IMR-90 (cell line): ENCODE results near the gene DPH7. TPM values are rescaled to one million over a fixed set of nuclear protein-coding genes. Genes with fewer than 3 reads are reported as not detected.

Experiments
- ATAC-seq: fragments of 200-7000 bp; cut with Tn5 transposase; 2 replicates; pipeline ENCODE4 v1.9.1; 2020; ENCODE audit warnings: low read depth, mild to moderate bottlenecking, moderate library complexity
- BruUV-seq: library from RNA; stranded (reverse); fragments of 400-500 nt; replicated peaks from 2 replicates; lab custom pipeline; 2021; lab: Mats Ljungman, UMichigan
- CTCF ChIA-PET: fragments of 300-600 bp; formaldehyde crosslinking; extraction: SDS; loops from one replicate; lab custom pipeline; 2021; ENCODE audit warnings: antibody characterized with exemption; lab: Yijun Ruan, JAX
- POLR2A ChIA-PET: fragments of 300-600 bp; sonication (Branson Sonifier 250); formaldehyde crosslinking; loops from one replicate; lab custom pipeline; 2022; ENCODE audit warnings: antibody characterized with exemption; ENCODE audit not compliant: unreplicated experiment; lab: Charles Lee
- DNase-seq: peaks from one replicate; pipeline ENCODE4 v3.0.0; 2013
- H2AFZ ChIP-seq: replicated peaks from 2 replicates; pipeline ENCODE3; 2013; ENCODE audit warnings: low read length, mild to moderate bottlenecking; ENCODE audit not compliant: poor library complexity
- H2AK5ac ChIP-seq: 2 replicates; pipeline ENCODE4 v1.6.1; 2013; ENCODE audit warnings: low read depth, low read length, inconsistent platforms
- H2AK9ac ChIP-seq: replicated peaks from 2 replicates; pipeline ENCODE3; 2013; ENCODE audit warnings: mild to moderate bottlenecking, low read depth, low read length, moderate library complexity; ENCODE audit not compliant: poor library complexity
- H2BK120ac ChIP-seq: 2 replicates; pipeline ENCODE4 v1.6.1; 2013; ENCODE audit warnings: low read depth, low read length, inconsistent platforms
- H2BK15ac ChIP-seq: 3 replicates; pipeline ENCODE4 v1.6.1; 2013; ENCODE audit warnings: low read depth, low read length, inconsistent platforms
- H2BK20ac ChIP-seq: 2 replicates; pipeline ENCODE4 v1.6.1; 2013; ENCODE audit warnings: low read depth, mild to moderate bottlenecking, inconsistent platforms, low read length, moderate library complexity
- H2BK5ac ChIP-seq: 2 replicates; pipeline ENCODE4 v1.6.1; 2013; ENCODE audit warnings: mild to moderate bottlenecking, low read depth, low read length, inconsistent platforms; ENCODE audit not compliant: poor library complexity, severe bottlenecking
- H3K14ac ChIP-seq: replicated peaks from 2 replicates; pipeline ENCODE4 v1.6.1; 2013; ENCODE audit warnings: low read depth, low read length, inconsistent platforms
- H3K18ac ChIP-seq: 2 replicates; pipeline ENCODE4 v1.6.1; 2013; ENCODE audit warnings: low read depth, low read length, control low read depth
- H3K23ac ChIP-seq: 2 replicates; pipeline ENCODE4 v1.6.1; 2013; ENCODE audit warnings: low read depth, low read length, inconsistent platforms
- H3K27ac ChIP-seq: 2 replicates; pipeline ENCODE4 v1.5.1; 2013; ENCODE audit warnings: mild to moderate bottlenecking, control low read depth, low read length; ENCODE audit not compliant: insufficient read depth
- H3K27me3 ChIP-seq: 2 replicates; pipeline ENCODE4 v1.6.1; 2013; ENCODE audit warnings: low read length; ENCODE audit not compliant: control insufficient read depth, insufficient read depth
- H3K36me3 ChIP-seq: 2 replicates; pipeline ENCODE4 v1.6.1; 2013; ENCODE audit warnings: low read length, mixed read lengths; ENCODE audit not compliant: control insufficient read depth, insufficient read depth
- H3K4ac ChIP-seq: 2 replicates; pipeline ENCODE4 v1.6.1; 2013; ENCODE audit warnings: low read depth, low read length, inconsistent platforms
- H3K4me1 ChIP-seq: 2 replicates; pipeline ENCODE4 v1.6.1; 2013; ENCODE audit warnings: low read length, mixed read lengths; ENCODE audit not compliant: control insufficient read depth, insufficient read depth
- H3K4me2 ChIP-seq: 2 replicates; pipeline ENCODE4 v1.6.1; 2013; ENCODE audit warnings: low read depth, mild to moderate bottlenecking, control low read depth, low read length, moderate library complexity
- H3K4me3 ChIP-seq: 2 replicates; pipeline ENCODE4 v1.5.1; 2013; ENCODE audit warnings: low read depth, mild to moderate bottlenecking, control low read depth, low read length, moderate library complexity; ENCODE audit not compliant: insufficient read depth
- H3K56ac ChIP-seq: 2 replicates; pipeline ENCODE4 v1.6.1; 2013; ENCODE audit warnings: low read length, inconsistent platforms; ENCODE audit not compliant: insufficient read depth; ENCODE audit errors: extremely low read depth
- H3K79me1 ChIP-seq, 2 experiments: 2 replicates each; pipeline ENCODE4 v1.6.1; 2013; ENCODE audit warnings: low read length in 2 of 2, inconsistent platforms in 1 of 2, low read depth in 1 of 2
- H3K9ac ChIP-seq: 2 replicates; pipeline ENCODE4 v1.6.1; 2013; ENCODE audit warnings: low read depth, low read length, control low read depth
- H3K9me1 ChIP-seq: 2 replicates; pipeline ENCODE4 v1.6.1; 2013; ENCODE audit warnings: low read length, inconsistent platforms; ENCODE audit not compliant: insufficient read depth
- H3K9me3 ChIP-seq: 2 replicates; pipeline ENCODE4 v1.6.1; 2013; ENCODE audit warnings: low read length; ENCODE audit not compliant: control insufficient read depth, insufficient read depth
- H4K20me1 ChIP-seq: 2 replicates; pipeline ENCODE4 v1.6.1; 2013; ENCODE audit warnings: low read length, inconsistent platforms; ENCODE audit not compliant: insufficient read depth
- H4K5ac ChIP-seq: 2 replicates; pipeline ENCODE4 v1.6.1; 2013; ENCODE audit warnings: mild to moderate bottlenecking, low read depth, low read length, control low read depth
- H4K8ac ChIP-seq, 2 experiments: 2 replicates each; pipeline ENCODE4 v1.6.1; 2013; ENCODE audit warnings: low read depth in 2 of 2, low read length in 2 of 2, control low read depth in 1 of 2, inconsistent platforms in 1 of 2
- H4K91ac ChIP-seq: 2 replicates; pipeline ENCODE4 v1.6.1; 2013; ENCODE audit warnings: low read depth, low read length, inconsistent platforms; ENCODE audit not compliant: insufficient read depth
- MXI1 ChIP-seq: IDR thresholded peaks from 2 replicates; pipeline ENCODE4 v1.6.1; 2012; ENCODE audit warnings: low read depth, mild to moderate bottlenecking, low read length, moderate library complexity, borderline replicate concordance
- RCOR1 ChIP-seq: IDR thresholded peaks from 2 replicates; pipeline ENCODE4 v1.6.1; 2012; ENCODE audit warnings: mild to moderate bottlenecking, low read length, improper control_type of control experiment; ENCODE audit not compliant: insufficient replicate concordance
- RFX5 ChIP-seq: IDR thresholded peaks from 2 replicates; pipeline ENCODE4 v1.8.0; 2012; ENCODE audit warnings: low read depth, mild to moderate bottlenecking, low read length, moderate library complexity
- SMC3 ChIP-seq: fragments of 150-350 bp; IDR thresholded peaks from 2 replicates; pipeline ENCODE4 v1.6.1; 2016; ENCODE audit warnings: low read depth, mild to moderate bottlenecking, antibody characterized with exemption, low read length, moderate library complexity
- WGBS, 2 experiments: methylation state at CpG; one replicate each; pipeline versions ENCODE4 v1.1.5 to v1.1.7; 2013; ENCODE audit warnings: missing lambda C conversion rate in 2 of 2; ENCODE audit not compliant: insufficient read length in 1 of 2; ENCODE audit errors: extremely low coverage in 2 of 2; 5-methylcytosine and 5-hydroxymethylcytosine counted together
- dilution Hi-C: fragments of 300-500 bp; cut with HindIII; formaldehyde crosslinking; loops from one replicate; pipeline ENCODE4 v1.14.3; 2018; ENCODE audit warnings: low sequenced_read_pairs; ENCODE audit not compliant: unreplicated experiment
- in situ Hi-C: fragments of 300-500 bp; cut with MboI; formaldehyde crosslinking; loops from 3 replicates; pipeline ENCODE4 v1.14.3; 2019; ENCODE audit warnings: low sequenced_read_pairs, inconsistent platforms, mixed read lengths
- intact Hi-C: fragments of 100-400 bp; cut with micrococcal nuclease; formaldehyde crosslinking; loops from 2 replicates; pipeline ENCODE4 v1.10.0; 2022
- polyA plus RNA-seq, 3 experiments: library from polyadenylated mRNA; depleted of rRNA; stranded (reverse); fragments of >200 nt; gene quantifications; 2 replicates each; pipeline ENCODE4 v1.2.3, GENCODE V29; 2012; ENCODE audit warnings: low replicate concordance in 1 of 3
- total RNA-seq: library from RNA; depleted of rRNA; stranded (reverse); fragments of >200 nt; gene quantifications from 2 replicates; pipeline ENCODE4 v1.2.3, GENCODE V29; 2012

DPH7 gene
- total and polyA plus RNA-seq, 2 of the 4 experiments (the other 2 are of a cell fraction): 12.5 to 33.7 TPM

DNA sequence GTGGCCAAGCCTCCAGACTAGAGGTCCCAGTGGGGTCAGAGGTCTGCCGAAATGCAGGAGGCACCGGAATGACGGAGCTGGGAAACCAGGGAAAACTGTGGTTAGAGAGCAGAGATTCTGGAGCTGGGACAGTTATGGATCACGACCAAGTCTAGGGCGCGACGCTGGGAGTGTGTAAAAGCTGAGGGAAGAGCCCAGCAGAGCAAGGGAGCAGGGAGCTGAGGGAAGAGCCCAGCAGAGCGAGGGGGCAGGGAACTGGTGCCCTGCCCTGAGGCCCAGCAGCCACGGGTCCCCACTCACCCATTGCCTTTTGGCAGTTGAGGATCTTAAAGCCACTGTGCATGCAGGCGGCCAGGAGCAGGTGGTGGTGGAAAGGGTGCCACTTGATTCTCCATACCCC, 14.6 kb downstream of the DPH7 start:
- in situ Hi-C loops (no loop called here), dilution Hi-C loops (no loop called here), intact Hi-C loops (no loop called here)
- BruUV-seq: no TSS peak
- no peaks in the 10 kb centered on the region for H3K9me3 ChIP-seq
- no peaks in the 10 kb centered on the region for H3K9me1 ChIP-seq
- no peak overlapping the region for H4K8ac ChIP-seq
- WGBS, 2 experiments: no CpG with 5 or more reads among the region's 10 CpGs
- H3K79me1 ChIP-seq: peaks cover 0 to 5% of the 10 kb centered on the region in 2 experiments; a peak in 1 of 4 replicates
- H2AK5ac ChIP-seq: no peak overlapping the region
- no peak overlapping the region for H2BK15ac ChIP-seq
- ChIA-PET POLR2A (no interaction called here), CTCF (no interaction called here)
- no peak for ATAC-seq
- H2AK9ac ChIP-seq: peak overlapping the region; percentile 1
- no peak overlapping the region for H3K14ac ChIP-seq
- no peak overlapping the region for H3K18ac ChIP-seq
- H3K9ac ChIP-seq: no peak overlapping the region
- H4K91ac ChIP-seq: no peak overlapping the region
- no peak overlapping the region for H2BK120ac ChIP-seq
- no peak overlapping the region for H4K5ac ChIP-seq
- no peak overlapping the region for H2BK5ac ChIP-seq
- H3K23ac ChIP-seq: no peak overlapping the region
- no peak overlapping the region for H3K27ac ChIP-seq
- no peaks in the 10 kb centered on the region for H3K4me1 ChIP-seq
- H3K36me3 ChIP-seq: peaks cover 33% of the 10 kb centered on the region
- H3K4me3 ChIP-seq: no peak overlapping the region
- DNase-seq: no peak
- H2AFZ ChIP-seq: no peak overlapping the region
- TF ChIP-seq MXI1 (no peak), RFX5 (no peak), RCOR1 (no peak), SMC3 (no peak)
- H4K20me1 ChIP-seq: 0 out of 2 replicates have a peak, but pooled peaks cover 4% of the 10 kb centered on the region
- no peaks in the 10 kb centered on the region for H3K27me3 ChIP-seq
- no peak overlapping the region for H3K56ac ChIP-seq
- H3K4ac ChIP-seq: no peak overlapping the region
- no peak overlapping the region for H2BK20ac ChIP-seq
- no peak overlapping the region for H3K4me2 ChIP-seq
